HepG2 (cell line): ENCODE data around the gene TTLL7. TPM values are rescaled to one million over a fixed set of nuclear protein-coding genes. Genes with fewer than 3 reads are reported as not detected.

ENCODE experiments used
- AHR ChIP-seq: IDR thresholded peaks from 2 replicates; pipeline ENCODE4 v1.6.1; 2018; ENCODE audit warnings: missing genetic modification reagents, missing compliant biosample characterization
- BCL6 ChIP-seq: IDR thresholded peaks from 2 replicates; pipeline ENCODE4 v1.6.1; 2016; ENCODE audit warnings: missing genetic modification reagents, missing compliant biosample characterization
- DPF2 ChIP-seq: sonication (generic); formaldehyde crosslinking; IDR thresholded peaks from 2 replicates; pipeline ENCODE4 v1.4.0; 2020; ENCODE audit warnings: mild to moderate bottlenecking, low read depth, missing genetic modification reagents, borderline replicate concordance
- SAP130 ChIP-seq: IDR thresholded peaks from 2 replicates; pipeline ENCODE4 v1.6.1; 2016; ENCODE audit warnings: low read depth
- SIX1 ChIP-seq: sonication (generic); formaldehyde crosslinking; IDR thresholded peaks from 2 replicates; pipeline ENCODE4 v1.4.0; 2020; ENCODE audit warnings: missing genetic modification reagents, borderline replicate concordance
- SIX4 ChIP-seq: sonication (generic); formaldehyde crosslinking; IDR thresholded peaks from 2 replicates; pipeline ENCODE4 v1.4.0; 2020; ENCODE audit warnings: missing genetic modification reagents
- SMAD9 ChIP-seq: sonication (generic); formaldehyde crosslinking; IDR thresholded peaks from 2 replicates; pipeline ENCODE4 v1.5.1; 2020; ENCODE audit warnings: mild to moderate bottlenecking, missing genetic modification reagents
- SOX6 ChIP-seq, 2 experiments: fragments of 450-650 bp in 1 of 2; sonication (generic) in 1 of 2; formaldehyde crosslinking in 1 of 2; IDR thresholded peaks; 2 replicates each; pipeline versions ENCODE4 v1.4.0 to v1.6.1; 2017 to 2020; ENCODE audit warnings: antibody characterized with exemption in 1 of 2, mild to moderate bottlenecking in 1 of 2, missing genetic modification reagents in 1 of 2
- THAP11 ChIP-seq: IDR thresholded peaks from 2 replicates; pipeline ENCODE4 v1.6.1; 2016; ENCODE audit warnings: missing biosample characterization, missing genetic modification reagents
- ZNF225 ChIP-seq: sonication (generic); formaldehyde crosslinking; IDR thresholded peaks from 2 replicates; pipeline ENCODE4 v1.4.0; 2020; ENCODE audit warnings: mild to moderate bottlenecking, missing genetic modification reagents
- ZNF337 ChIP-seq: sonication (generic); formaldehyde crosslinking; IDR thresholded peaks from 2 replicates; pipeline ENCODE4 v1.5.1; 2020; ENCODE audit warnings: missing genetic modification reagents, low read depth, mild to moderate bottlenecking, borderline replicate concordance
- ZNF549 ChIP-seq: sonication (generic); formaldehyde crosslinking; IDR thresholded peaks from 2 replicates; pipeline ENCODE4 v1.5.0; 2020; ENCODE audit warnings: missing genetic modification reagents
- polyA plus RNA-seq, 8 experiments: library from polyadenylated mRNA; depleted of rRNA in 3 of 8; stranded (reverse) in 7 of 8; unstranded in 1 of 8; fragments of >200 nt; fragmentation: Illumina TruSeq in 4 of 8; extraction: Trizol in 4 of 8; gene quantifications; 2 replicates each; pipeline versions ENCODE4 v1.2.1 to v1.2.3, GENCODE V29; 2011 to 2016; ENCODE audit warnings: low read depth in 4 of 8, missing spikeins in 1 of 8, mixed read lengths in 1 of 8; ENCODE audit not compliant: insufficient read depth in 1 of 8
- total RNA-seq, 5 experiments: library from RNA; depleted of rRNA; stranded (reverse); fragments of >200 nt; fragmentation: Illumina TruSeq; extraction: Trizol; gene quantifications; 2 replicates each; pipeline ENCODE4 v1.2.3, GENCODE V29; 2016; ENCODE audit warnings: low read depth in 1 of 5
- TF ChIP-seq, protein P1 (sequence below), 2 experiments: fragments of 450-650 bp in 1 of 2; sonication (generic) in 1 of 2; formaldehyde crosslinking; IDR thresholded peaks; 2 replicates each; pipeline versions ENCODE4 v1.5.0 to v1.8.0; 2020 to 2022; ENCODE audit warnings: mild to moderate bottlenecking in 1 of 2, missing genetic modification reagents in 1 of 2
- TF ChIP-seq, protein P2 (sequence below): sonication (generic); formaldehyde crosslinking; IDR thresholded peaks from 2 replicates; pipeline ENCODE4 v1.5.1; 2020; ENCODE audit warnings: missing genetic modification reagents, mild to moderate bottlenecking, borderline replicate concordance
- TF ChIP-seq, protein P3 (sequence below): sonication (generic); formaldehyde crosslinking; IDR thresholded peaks from 2 replicates; pipeline ENCODE4 v1.4.0; 2020; ENCODE audit warnings: low read depth, missing genetic modification reagents
- TF ChIP-seq, protein P4 (sequence below): IDR thresholded peaks from 2 replicates; pipeline ENCODE4 v1.6.1; 2016; ENCODE audit warnings: mild to moderate bottlenecking
- TF ChIP-seq, protein P5 (sequence below): IDR thresholded peaks from 2 replicates; pipeline ENCODE4 v1.6.1; 2016; ENCODE audit warnings: missing biosample characterization, missing genetic modification reagents, low read depth
- TF ChIP-seq, protein P6 (sequence below): IDR thresholded peaks from 2 replicates; pipeline ENCODE4 v1.6.1; 2012; ENCODE audit warnings: low read depth, low read length, improper control_type of control experiment

The TTLL7 gene
- total and polyA plus RNA-seq, 2 of the 13 experiments (the other 11 are each of a cell fraction or from before 2014, with no cell fraction given) = 0.07 to 0.22 TPM

DNA sequence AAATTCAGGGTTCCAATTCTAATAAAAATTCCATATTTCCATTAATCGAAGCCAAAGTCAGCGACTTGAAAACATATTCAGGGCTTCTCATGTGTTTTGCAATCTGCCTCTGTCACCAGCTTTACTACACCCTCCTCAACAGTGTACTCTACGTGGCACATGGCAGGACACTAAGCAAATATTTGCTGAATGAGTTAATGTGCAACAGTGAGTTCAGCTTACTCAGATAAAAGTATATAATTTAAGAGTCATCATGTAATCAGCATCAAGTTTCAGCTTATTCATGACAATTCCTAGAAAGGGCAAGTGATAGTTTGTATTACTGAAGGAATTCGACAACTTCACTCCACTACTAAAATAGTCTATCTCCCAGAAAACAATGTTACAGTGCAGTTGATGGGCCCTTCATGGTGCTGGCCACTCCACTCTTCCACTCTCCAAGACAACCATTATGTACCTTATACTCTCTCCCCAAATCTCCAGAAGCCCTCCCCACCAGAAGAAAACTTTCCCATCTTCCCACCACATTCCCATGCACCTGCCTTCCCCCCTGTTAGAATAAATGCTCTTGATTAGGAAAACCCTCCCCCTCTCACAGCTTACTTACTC lies 97.3 kb downstream of the TTLL7 start (continued):
- peak; percentile 91 for TF ChIP-seq BCL6 (CRISPR knock-in tag)
- TF ChIP-seq SMAD9 (CRISPR knock-in tag) = no peak
- TF ChIP-seq AHR (CRISPR knock-in tag) = no peak
- peak; percentile 75 for TF ChIP-seq SIX4
- TF ChIP-seq, protein P1, sequence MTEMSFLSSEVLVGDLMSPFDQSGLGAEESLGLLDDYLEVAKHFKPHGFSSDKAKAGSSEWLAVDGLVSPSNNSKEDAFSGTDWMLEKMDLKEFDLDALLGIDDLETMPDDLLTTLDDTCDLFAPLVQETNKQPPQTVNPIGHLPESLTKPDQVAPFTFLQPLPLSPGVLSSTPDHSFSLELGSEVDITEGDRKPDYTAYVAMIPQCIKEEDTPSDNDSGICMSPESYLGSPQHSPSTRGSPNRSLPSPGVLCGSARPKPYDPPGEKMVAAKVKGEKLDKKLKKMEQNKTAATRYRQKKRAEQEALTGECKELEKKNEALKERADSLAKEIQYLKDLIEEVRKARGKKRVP (CRISPR knock-in tag; IDR thresholded peaks at IDR 0.05) = peak in 1 of 2 experiments; percentile 73; a peak in 2 of 4 replicates
- no peak for TF ChIP-seq ZNF225 (CRISPR knock-in tag)
- TF ChIP-seq ZNF549 (CRISPR knock-in tag) = no peak
- TF ChIP-seq, protein P2, sequence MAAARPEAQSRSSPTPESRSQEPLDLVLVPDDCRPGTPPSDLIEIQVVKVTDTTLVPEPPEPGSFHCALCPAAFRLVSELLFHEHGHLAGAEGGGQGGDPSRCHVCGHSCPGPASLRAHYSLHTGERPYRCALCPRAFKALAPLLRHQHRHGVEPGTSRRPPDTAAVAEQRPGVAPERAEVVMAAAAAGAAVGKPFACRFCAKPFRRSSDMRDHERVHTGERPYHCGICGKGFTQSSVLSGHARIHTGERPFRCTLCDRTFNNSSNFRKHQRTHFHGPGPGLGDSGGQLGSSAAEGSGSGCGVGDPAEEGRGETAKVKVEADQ (CRISPR knock-in tag) = no peak
- TF ChIP-seq, protein P3, sequence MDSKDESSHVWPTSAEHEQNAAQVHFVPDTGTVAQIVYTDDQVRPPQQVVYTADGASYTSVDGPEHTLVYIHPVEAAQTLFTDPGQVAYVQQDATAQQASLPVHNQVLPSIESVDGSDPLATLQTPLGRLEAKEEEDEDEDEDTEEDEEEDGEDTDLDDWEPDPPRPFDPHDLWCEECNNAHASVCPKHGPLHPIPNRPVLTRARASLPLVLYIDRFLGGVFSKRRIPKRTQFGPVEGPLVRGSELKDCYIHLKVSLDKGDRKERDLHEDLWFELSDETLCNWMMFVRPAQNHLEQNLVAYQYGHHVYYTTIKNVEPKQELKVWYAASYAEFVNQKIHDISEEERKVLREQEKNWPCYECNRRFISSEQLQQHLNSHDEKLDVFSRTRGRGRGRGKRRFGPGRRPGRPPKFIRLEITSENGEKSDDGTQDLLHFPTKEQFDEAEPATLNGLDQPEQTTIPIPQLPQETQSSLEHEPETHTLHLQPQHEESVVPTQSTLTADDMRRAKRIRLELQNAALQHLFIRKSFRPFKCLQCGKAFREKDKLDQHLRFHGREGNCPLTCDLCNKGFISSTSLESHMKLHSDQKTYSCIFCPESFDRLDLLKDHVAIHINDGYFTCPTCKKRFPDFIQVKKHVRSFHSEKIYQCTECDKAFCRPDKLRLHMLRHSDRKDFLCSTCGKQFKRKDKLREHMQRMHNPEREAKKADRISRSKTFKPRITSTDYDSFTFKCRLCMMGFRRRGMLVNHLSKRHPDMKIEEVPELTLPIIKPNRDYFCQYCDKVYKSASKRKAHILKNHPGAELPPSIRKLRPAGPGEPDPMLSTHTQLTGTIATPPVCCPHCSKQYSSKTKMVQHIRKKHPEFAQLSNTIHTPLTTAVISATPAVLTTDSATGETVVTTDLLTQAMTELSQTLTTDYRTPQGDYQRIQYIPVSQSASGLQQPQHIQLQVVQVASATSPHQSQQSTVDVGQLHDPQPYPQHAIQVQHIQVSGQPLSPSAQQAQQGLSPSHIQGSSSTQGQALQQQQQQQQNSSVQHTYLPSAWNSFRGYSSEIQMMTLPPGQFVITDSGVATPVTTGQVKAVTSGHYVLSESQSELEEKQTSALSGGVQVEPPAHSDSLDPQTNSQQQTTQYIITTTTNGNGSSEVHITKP = no peak
- TF ChIP-seq, protein P4, sequence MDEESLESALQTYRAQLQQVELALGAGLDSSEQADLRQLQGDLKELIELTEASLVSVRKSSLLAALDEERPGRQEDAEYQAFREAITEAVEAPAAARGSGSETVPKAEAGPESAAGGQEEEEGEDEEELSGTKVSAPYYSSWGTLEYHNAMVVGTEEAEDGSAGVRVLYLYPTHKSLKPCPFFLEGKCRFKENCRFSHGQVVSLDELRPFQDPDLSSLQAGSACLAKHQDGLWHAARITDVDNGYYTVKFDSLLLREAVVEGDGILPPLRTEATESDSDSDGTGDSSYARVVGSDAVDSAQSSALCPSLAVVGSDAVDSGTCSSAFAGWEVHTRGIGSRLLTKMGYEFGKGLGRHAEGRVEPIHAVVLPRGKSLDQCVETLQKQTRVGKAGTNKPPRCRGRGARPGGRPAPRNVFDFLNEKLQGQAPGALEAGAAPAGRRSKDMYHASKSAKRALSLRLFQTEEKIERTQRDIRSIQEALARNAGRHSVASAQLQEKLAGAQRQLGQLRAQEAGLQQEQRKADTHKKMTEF = peak; percentile 36; the same call in 1 of the 2 replicates
- TF ChIP-seq ZNF337 (CRISPR knock-in tag) = no peak
- TF ChIP-seq, protein P5, sequence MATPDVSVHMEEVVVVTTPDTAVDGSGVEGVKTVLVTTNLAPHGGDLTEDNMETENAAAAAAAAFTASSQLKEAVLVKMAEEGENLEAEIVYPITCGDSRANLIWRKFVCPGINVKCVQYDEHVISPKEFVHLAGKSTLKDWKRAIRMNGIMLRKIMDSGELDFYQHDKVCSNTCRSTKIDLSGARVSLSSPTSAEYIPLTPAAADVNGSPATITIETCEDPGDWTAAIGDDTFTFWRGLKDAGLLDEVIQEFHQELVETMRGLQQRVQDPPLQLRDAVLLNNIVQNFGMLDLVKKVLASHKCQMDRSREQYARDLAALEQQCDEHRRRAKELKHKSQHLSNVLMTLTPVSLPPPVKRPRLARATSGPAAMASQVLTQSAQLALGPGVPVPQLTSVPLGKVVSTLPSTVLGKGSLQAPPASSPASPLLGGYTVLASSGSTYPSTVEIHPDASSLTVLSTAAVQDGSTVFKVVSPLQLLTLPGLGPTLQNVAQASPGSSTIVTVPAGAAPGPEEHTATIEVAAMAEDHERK (CRISPR knock-in tag) = no peak
- TF ChIP-seq, protein P6, sequence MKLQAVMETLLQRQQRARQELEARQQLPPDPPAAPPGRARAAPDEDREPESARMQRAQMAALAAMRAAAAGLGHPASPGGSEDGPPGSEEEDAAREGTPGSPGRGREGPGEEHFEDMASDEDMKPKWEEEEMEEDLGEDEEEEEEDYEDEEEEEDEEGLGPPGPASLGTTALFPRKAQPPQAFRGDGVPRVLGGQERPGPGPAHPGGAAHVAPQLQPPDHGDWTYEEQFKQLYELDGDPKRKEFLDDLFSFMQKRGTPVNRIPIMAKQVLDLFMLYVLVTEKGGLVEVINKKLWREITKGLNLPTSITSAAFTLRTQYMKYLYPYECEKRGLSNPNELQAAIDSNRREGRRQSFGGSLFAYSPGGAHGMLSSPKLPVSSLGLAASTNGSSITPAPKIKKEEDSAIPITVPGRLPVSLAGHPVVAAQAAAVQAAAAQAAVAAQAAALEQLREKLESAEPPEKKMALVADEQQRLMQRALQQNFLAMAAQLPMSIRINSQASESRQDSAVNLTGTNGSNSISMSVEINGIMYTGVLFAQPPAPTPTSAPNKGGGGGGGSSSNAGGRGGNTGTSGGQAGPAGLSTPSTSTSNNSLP = 0 out of 2 replicates have a peak, but pooled peaks have one; percentile 59
- peak; percentile 65 for TF ChIP-seq SAP130 (CRISPR knock-in tag)
- TF ChIP-seq DPF2 (CRISPR knock-in tag) = no peak
- TF ChIP-seq THAP11 (CRISPR knock-in tag) = 0 out of 2 replicates have a peak, but pooled peaks have one; percentile 18
- TF ChIP-seq SIX1 (CRISPR knock-in tag) = peak; percentile 54; the same call in 1 of the 2 replicates
- no peak for TF ChIP-seq SOX6 (IDR thresholded peaks at IDR 0.05)
- peak; percentile 16; the same call in 1 of the 2 replicates for TF ChIP-seq SOX6 (CRISPR knock-in tag; IDR thresholded peaks at IDR 0.05)
